Measurements from ENCODE around the gene HDAC2. TPM values are rescaled to one million over a fixed set of nuclear protein-coding genes. Genes with fewer than 3 reads are reported as not detected.

HDAC2 gene
- total RNA-seq, 2 experiments from 2014 or later, result 40.5 to 141 TPM

- Histone ChIP-seq H3K9me2 (ENCODE audit: insufficient read depth, low read length) (no peaks in the 10 kb centered on the region), H3K4me3 (ENCODE audit: low read depth, low read length, poor library complexity, severe bottlenecking) (peak overlapping the region; percentile 82), H3K4me1 (ENCODE audit: insufficient read depth, low read length, poor library complexity, severe bottlenecking) (peaks cover 28% of the 10 kb centered on the region), H4K20me1 (ENCODE audit: insufficient read depth, low read length) (peaks cover 34% of the 10 kb centered on the region), H3K9me3 (ENCODE audit: low read length) (no peaks in the 10 kb centered on the region), H3K4me2 (ENCODE audit: low read length) (peak overlapping the region; percentile 94), H3K36me3 (ENCODE audit: insufficient read depth, low read length) (no peaks in the 10 kb centered on the region; the same call in 1 of the 2 replicates), H3K79me2 (ENCODE audit: insufficient read depth, low read depth, low read length) (peaks cover 54% of the 10 kb centered on the region), H2AFZ (ENCODE audit: low read length) (peak overlapping the region; percentile 34), H3K27ac (ENCODE audit: low read depth, low read length, poor library complexity, severe bottlenecking) (peak overlapping the region; percentile 67)
- no TSS peak for BruUV-seq (replicated peaks)
- ChIA-PET CTCF (ENCODE audit: unreplicated experiment) (no interaction called here), POLR2A (interaction anchor here (1.1 to 2.1 kb wide), 3 partner anchors 10 to 62 kb away, joined by 3 to 13 read pairs (median 3); no protein-coding TSS in a partner anchor)
- intact Hi-C loops (cut with micrococcal nuclease; ENCODE audit: unreplicated experiment), result loop anchor here (10.0 kb wide), 1 partner anchor 335 kb away; no protein-coding TSS in a partner anchor
- peak; percentile 63 for DNase-seq (ENCODE audit: low spot score)
- TF ChIP-seq EZH2phosphoT487 (IDR thresholded peaks at IDR 0.05; ENCODE audit: borderline replicate concordance, low read depth, low read length), result no peak
- no peak for TF ChIP-seq CTCF (conservative IDR thresholded peaks at IDR 0.05; ENCODE audit: low read length)
Observed at GRCh38 chr6:113969888-113970804, 802 bp downstream of the HDAC2 start.

GRCh38 chr6:113968472-113968871, 2.5 kb downstream of the HDAC2 start:
- ChIA-PET POLR2A (interaction anchor here (0.9 to 1.8 kb wide), 3 partner anchors 9 to 60 kb away, joined by 3 read pairs; no protein-coding TSS in a partner anchor), CTCF (ENCODE audit: unreplicated experiment) (no interaction called here)
- no peak overlapping the region for H2AFZ ChIP-seq (ENCODE audit: low read length)
- no peak overlapping the region for H3K27ac ChIP-seq (ENCODE audit: low read depth, low read length, poor library complexity, severe bottlenecking)
- BruUV-seq (replicated peaks), result no TSS peak
- H3K4me2 ChIP-seq (ENCODE audit: low read length), result peak overlapping the region; percentile 94
- DNase-seq (ENCODE audit: low spot score), result no peak
- no peaks in the 10 kb centered on the region for H3K9me2 ChIP-seq (ENCODE audit: insufficient read depth, low read length)
- peaks cover 28% of the 10 kb centered on the region for H3K4me1 ChIP-seq (ENCODE audit: insufficient read depth, low read length, poor library complexity, severe bottlenecking)
- H3K79me2 ChIP-seq (ENCODE audit: insufficient read depth, low read depth, low read length), result peaks cover 71% of the 10 kb centered on the region
- H3K9me3 ChIP-seq (ENCODE audit: low read length), result 0 out of 2 replicates have a peak, but pooled peaks cover 10% of the 10 kb centered on the region
- H4K20me1 ChIP-seq (ENCODE audit: insufficient read depth, low read length), result peaks cover 37% of the 10 kb centered on the region
- intact Hi-C loops (cut with micrococcal nuclease; ENCODE audit: unreplicated experiment), result no loop called here
- no peaks in the 10 kb centered on the region; the same call in 1 of the 2 replicates for H3K36me3 ChIP-seq (ENCODE audit: insufficient read depth, low read length)
- peak overlapping the region; percentile 82 for H3K4me3 ChIP-seq (ENCODE audit: low read depth, low read length, poor library complexity, severe bottlenecking)
- no peak for TF ChIP-seq EZH2phosphoT487 (IDR thresholded peaks at IDR 0.05; ENCODE audit: borderline replicate concordance, low read depth, low read length)
- no peak for TF ChIP-seq CTCF (conservative IDR thresholded peaks at IDR 0.05; ENCODE audit: low read length)

Measured in OCI-LY7 (cell line).